GM13976 (cell line): ENCODE measurements around the gene ANGEL1.

ENCODE experiments used
- DNase-seq: peaks from one replicate; pipeline ENCODE4 v3.0.0; 2012; ENCODE audit warnings: low spot score
- in situ Hi-C: fragments of 300-500 bp; cut with MboI; formaldehyde crosslinking; loops from one replicate; pipeline ENCODE4 v1.12.0; 2022; ENCODE audit warnings: low sequenced_read_pairs, mixed read lengths, inconsistent platforms; ENCODE audit not compliant: unreplicated experiment
- TF ChIP-seq, protein P1 (sequence below): IDR thresholded peaks from 2 replicates; pipeline ENCODE4 v1.5.1; 2012; ENCODE audit warnings: borderline replicate concordance, mild to moderate bottlenecking; ENCODE audit not compliant: insufficient read depth; ENCODE audit errors: extremely low read depth, missing control alignments, control extremely low read depth

Gene ANGEL1

GRCh38 chr14:76784881-76785280 is 27.8 kb downstream of the ANGEL1 start:
- peak; percentile 86 for DNase-seq
- TF ChIP-seq, protein P1, sequence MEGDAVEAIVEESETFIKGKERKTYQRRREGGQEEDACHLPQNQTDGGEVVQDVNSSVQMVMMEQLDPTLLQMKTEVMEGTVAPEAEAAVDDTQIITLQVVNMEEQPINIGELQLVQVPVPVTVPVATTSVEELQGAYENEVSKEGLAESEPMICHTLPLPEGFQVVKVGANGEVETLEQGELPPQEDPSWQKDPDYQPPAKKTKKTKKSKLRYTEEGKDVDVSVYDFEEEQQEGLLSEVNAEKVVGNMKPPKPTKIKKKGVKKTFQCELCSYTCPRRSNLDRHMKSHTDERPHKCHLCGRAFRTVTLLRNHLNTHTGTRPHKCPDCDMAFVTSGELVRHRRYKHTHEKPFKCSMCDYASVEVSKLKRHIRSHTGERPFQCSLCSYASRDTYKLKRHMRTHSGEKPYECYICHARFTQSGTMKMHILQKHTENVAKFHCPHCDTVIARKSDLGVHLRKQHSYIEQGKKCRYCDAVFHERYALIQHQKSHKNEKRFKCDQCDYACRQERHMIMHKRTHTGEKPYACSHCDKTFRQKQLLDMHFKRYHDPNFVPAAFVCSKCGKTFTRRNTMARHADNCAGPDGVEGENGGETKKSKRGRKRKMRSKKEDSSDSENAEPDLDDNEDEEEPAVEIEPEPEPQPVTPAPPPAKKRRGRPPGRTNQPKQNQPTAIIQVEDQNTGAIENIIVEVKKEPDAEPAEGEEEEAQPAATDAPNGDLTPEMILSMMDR, result peak; percentile 59
- in situ Hi-C loops, result no loop called here

DNA sequence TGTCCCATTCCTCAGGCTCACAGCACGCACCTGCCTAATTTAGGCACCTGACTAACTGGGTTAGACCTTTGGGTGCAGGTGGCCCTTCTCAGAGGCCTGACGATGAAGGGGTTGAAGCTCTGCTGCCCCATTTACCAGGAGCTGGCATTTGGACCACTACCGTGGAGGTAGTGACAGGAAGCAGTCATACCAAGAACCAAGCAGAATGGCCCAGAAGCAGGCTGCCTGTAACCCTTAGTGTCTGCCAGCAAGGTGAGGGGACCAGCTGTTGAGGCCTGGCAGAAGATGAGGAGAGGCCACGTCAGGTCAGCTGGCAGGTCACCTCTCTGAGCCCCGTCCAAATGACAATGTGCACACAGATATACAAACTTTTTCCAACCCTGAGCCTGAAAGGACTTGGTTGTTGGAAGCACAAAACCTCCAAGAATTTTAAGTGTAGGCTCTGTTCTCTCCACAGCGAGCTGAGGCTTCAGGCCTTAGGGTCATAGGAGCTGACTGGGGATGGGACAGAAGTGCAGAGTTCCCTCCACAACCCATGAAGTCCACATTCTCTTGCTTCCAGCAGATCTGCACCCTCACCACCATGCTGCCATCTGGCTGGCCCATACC is 28.3 kb downstream of the ANGEL1 start:
- in situ Hi-C loops, result no loop called here
- TF ChIP-seq, protein P1, result no peak
- DNase-seq, result no peak

- DNase-seq, result peak; percentile 66
- in situ Hi-C loops, result no loop called here
Observed at GRCh38 chr14:76782885-76783566, 29.7 kb downstream of the ANGEL1 start.

DNA sequence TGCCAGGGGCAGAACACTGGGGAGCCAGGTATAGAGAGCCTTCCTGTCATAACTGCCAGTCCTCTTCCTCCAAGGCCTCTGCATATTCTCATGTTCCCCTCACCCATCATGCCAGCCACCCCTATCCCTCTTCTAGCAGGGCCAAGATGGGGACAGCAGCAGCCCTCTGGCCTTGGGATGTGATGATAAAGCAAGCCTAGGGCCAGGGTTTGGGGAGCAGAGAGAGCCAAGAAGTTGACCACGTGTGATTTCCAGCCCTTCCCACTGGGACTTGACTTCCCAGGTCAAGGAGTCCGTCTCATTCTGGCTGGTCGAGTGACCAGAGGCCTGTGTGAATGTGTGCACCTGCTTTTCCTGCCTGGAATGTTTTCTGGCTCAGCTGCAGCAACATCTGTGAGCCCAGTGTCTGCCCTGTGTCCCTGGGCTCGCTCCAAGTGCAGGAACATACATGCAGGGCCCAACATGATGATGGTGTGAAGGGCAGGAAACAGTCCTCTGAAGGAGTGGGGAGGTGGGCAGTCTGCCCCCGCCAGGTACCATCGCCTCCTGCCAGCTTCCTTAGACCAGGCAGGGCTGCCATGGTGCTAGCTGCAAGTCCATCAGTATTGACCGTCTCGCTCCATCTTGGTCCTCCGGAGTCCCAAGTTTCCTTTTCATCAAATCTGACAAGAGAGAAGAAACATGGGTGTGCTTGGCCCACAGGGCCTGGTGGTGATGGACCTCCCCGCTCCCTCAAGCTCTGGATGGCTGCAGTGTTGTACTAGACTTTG is 30.4 kb downstream of the ANGEL1 start:
- DNase-seq, result no peak
- TF ChIP-seq, protein P1, result no peak
- in situ Hi-C loops, result no loop called here

More at GRCh38 chr14:76782885-76783566, 29.7 kb downstream of the ANGEL1 start:
- TF ChIP-seq, protein P1, result no peak

- no peak for DNase-seq
- TF ChIP-seq, protein P1, result no peak
- in situ Hi-C loops, result no loop called here
Observed at GRCh38 chr14:76781648-76782051, 31.0 kb downstream of the ANGEL1 start.

- in situ Hi-C loops, result no loop called here
- no peak for DNase-seq
- TF ChIP-seq, protein P1, result no peak
Observed at GRCh38 chr14:76780875-76781647, 31.6 kb downstream of the ANGEL1 start.
